T-helper 2 cell treated with Interferon-gamma antibody and Interleukin-4, amounts not matched to agents 100 ng/mL and 5 ng/mL, for 36 hours (primary cell): Measurements from ENCODE around the gene CYP2B6. TPM values are rescaled to one million over a fixed set of nuclear protein-coding genes. Genes with fewer than 3 reads are reported as not detected.
"Not testable (repeated sequence)": the region's sequence is repeated elsewhere in the genome, so short reads cannot be mapped to it uniquely, and the experiment has no call there.

Experiments
- intact Hi-C: fragments of 100-400 bp; cut with micrococcal nuclease; formaldehyde crosslinking; loops from one replicate; pipeline ENCODE4 v1.15.1; 2023
- total RNA-seq: library from RNA; stranded (reverse); gene quantifications from 2 replicates; pipeline ENCODE4 v1.2.3, GENCODE V29; 2022

Gene CYP2B6
- not detected in 2 replicates for total RNA-seq

- intact Hi-C loops, result no loop called here
These were observed at the start of gene CYP2B6 for GRCh38 chr19:40990972-40991381. TSS of gene CYP2B6 (plus strand) at chr19:40991282. CDS start at chr19:40991306, 24 bp downstream.

GRCh38 chr19:40941481-40942219, 49.4 kb upstream of the CYP2B6 start:
- intact Hi-C loops, result no loop called here

GRCh38 chr19:40945645-40946044, 45.4 kb upstream of the CYP2B6 start:
- intact Hi-C loops, result no loop called here

- intact Hi-C loops, result no loop called here
These were observed 44.0 kb upstream of the CYP2B6 start for GRCh38 chr19:40947114-40947513.

GRCh38 chr19:40947573-40947972, 43.5 kb upstream of the CYP2B6 start:
- intact Hi-C loops, result no loop called here

GRCh38 chr19:40948580-40949299, 42.3 kb upstream of the CYP2B6 start:
- intact Hi-C loops, result no loop called here

- intact Hi-C loops, result no loop called here
These were observed 36.5 kb upstream of the CYP2B6 start for GRCh38 chr19:40954573-40954972.

- intact Hi-C loops, result no loop called here
These were observed 31.7 kb upstream of the CYP2B6 start for GRCh38 chr19:40959338-40959737.

- intact Hi-C loops, result no loop called here
These were observed 30.9 kb upstream of the CYP2B6 start for GRCh38 chr19:40960062-40960685.

- intact Hi-C loops, result no loop called here
These were observed 30.3 kb upstream of the CYP2B6 start for GRCh38 chr19:40960780-40961179.

- intact Hi-C loops, result no loop called here
These were observed 28.6 kb upstream of the CYP2B6 start for GRCh38 chr19:40962460-40962961.

- intact Hi-C loops, result not testable (repeated sequence)
These were observed 26.7 kb upstream of the CYP2B6 start for GRCh38 chr19:40964361-40964760.

- intact Hi-C loops, result not testable (repeated sequence)
These were observed 25.7 kb upstream of the CYP2B6 start for GRCh38 chr19:40965351-40965750.

GRCh38 chr19:40966591-40966990, 24.5 kb upstream of the CYP2B6 start:
- intact Hi-C loops, result not testable (repeated sequence)

GRCh38 chr19:40968065-40968464, 23.0 kb upstream of the CYP2B6 start:
- intact Hi-C loops, result not testable (repeated sequence)

GRCh38 chr19:40969721-40970120, 21.4 kb upstream of the CYP2B6 start:
- intact Hi-C loops, result not testable (repeated sequence)

GRCh38 chr19:40970396-40971345, 20.4 kb upstream of the CYP2B6 start:
- intact Hi-C loops, result not testable (repeated sequence)

- intact Hi-C loops, result loop anchor here (1.0 kb wide), 1 partner anchor 170 kb away; no protein-coding TSS in a partner anchor
These were observed 16.4 kb upstream of the CYP2B6 start for GRCh38 chr19:40974633-40975037.

GRCh38 chr19:40976134-40976533, 14.9 kb upstream of the CYP2B6 start:
- intact Hi-C loops, result no loop called here

- intact Hi-C loops, result no loop called here
These were observed 14.4 kb upstream of the CYP2B6 start for GRCh38 chr19:40976724-40977123.

- intact Hi-C loops, result not testable (repeated sequence)
These were observed 11.3 kb upstream of the CYP2B6 start for GRCh38 chr19:40979759-40980158.
